ENCODE measurements around the gene SNX30.

DNA sequence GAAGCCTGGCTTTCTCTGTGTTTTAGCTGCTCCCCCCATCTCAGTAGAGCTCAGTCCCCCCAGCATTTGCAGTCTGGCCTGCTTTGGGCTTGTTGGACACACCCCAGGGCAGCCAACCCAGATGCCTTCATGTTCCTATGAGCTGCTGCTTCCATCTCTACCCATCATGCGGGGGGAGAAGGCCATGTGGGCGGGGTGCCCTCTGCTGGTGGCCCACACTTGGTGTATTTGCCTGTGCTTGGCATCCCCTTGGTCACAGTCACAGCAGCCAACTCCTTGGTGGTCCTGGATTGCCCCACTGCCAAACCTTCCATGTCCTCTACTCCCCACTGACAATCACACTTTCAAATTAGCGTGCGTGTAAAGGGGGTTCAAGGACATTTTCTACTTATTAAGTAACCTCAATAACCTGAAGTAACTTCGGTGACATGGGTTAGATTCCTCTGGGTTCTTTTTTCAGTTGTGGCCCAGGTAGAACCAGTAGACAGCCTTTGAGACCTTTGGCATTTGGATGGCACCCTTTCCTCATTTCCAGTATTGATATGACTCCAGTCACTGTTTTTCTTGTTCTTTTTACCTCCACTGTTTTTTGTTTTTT is 42.8 kb downstream of the SNX30 start:
- TF ChIP-seq, protein P1, sequence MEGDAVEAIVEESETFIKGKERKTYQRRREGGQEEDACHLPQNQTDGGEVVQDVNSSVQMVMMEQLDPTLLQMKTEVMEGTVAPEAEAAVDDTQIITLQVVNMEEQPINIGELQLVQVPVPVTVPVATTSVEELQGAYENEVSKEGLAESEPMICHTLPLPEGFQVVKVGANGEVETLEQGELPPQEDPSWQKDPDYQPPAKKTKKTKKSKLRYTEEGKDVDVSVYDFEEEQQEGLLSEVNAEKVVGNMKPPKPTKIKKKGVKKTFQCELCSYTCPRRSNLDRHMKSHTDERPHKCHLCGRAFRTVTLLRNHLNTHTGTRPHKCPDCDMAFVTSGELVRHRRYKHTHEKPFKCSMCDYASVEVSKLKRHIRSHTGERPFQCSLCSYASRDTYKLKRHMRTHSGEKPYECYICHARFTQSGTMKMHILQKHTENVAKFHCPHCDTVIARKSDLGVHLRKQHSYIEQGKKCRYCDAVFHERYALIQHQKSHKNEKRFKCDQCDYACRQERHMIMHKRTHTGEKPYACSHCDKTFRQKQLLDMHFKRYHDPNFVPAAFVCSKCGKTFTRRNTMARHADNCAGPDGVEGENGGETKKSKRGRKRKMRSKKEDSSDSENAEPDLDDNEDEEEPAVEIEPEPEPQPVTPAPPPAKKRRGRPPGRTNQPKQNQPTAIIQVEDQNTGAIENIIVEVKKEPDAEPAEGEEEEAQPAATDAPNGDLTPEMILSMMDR (IDR thresholded peaks at IDR 0.05), result no peak
- no peak for TF ChIP-seq POLR2A (IDR thresholded peaks at IDR 0.05)
